Kidney epithelial cell (primary cell): ENCODE data around the gene PEX10. TPM values are rescaled to one million over a fixed set of nuclear protein-coding genes. Genes with fewer than 3 reads are reported as not detected.
A peak's percentile ranks its signal among the peaks of the same experiment; 100 is the strongest.

Experiments used
- DNase-seq: peaks from one replicate; pipeline ENCODE4 v3.0.0-alpha.2; 2010; ENCODE audit warnings: low read depth
- H3K27me3 ChIP-seq: 2 replicates; pipeline ENCODE4 v1.6.0; 2011; ENCODE audit warnings: low read length; ENCODE audit not compliant: control insufficient read depth, insufficient read depth
- H3K36me3 ChIP-seq: 2 replicates; pipeline ENCODE4 v1.5.1; 2011; ENCODE audit warnings: low read length; ENCODE audit not compliant: control insufficient read depth, insufficient read depth
- H3K4me3 ChIP-seq: 2 replicates; pipeline ENCODE4 v1.5.1; 2011; ENCODE audit warnings: low read depth, mild to moderate bottlenecking, control low read depth, low read length
- total RNA-seq: library from RNA; depleted of rRNA; stranded (reverse); fragments of >200 nt; gene quantifications from 2 replicates; pipeline ENCODE4 v1.2.3, GENCODE V29; 2015
- TF ChIP-seq, protein P1 (sequence below): IDR thresholded peaks from 2 replicates; pipeline ENCODE4 v1.5.1; 2011; ENCODE audit warnings: mild to moderate bottlenecking, moderate library complexity, low read length, control low read depth, inconsistent platforms; ENCODE audit not compliant: insufficient read depth, poor library complexity, severe bottlenecking

Gene PEX10
- total RNA-seq, 1 donor from 2014 or later: 50.4 TPM

GRCh38 chr1:2408859-2409276 is 3.5 kb downstream of the PEX10 start:
- Histone ChIP-seq H3K36me3 (peaks cover 3% of the 10 kb centered on the region), H3K27me3 (no peaks in the 10 kb centered on the region), H3K4me3 (no peak overlapping the region)
- no peak for DNase-seq
- TF ChIP-seq, protein P1, sequence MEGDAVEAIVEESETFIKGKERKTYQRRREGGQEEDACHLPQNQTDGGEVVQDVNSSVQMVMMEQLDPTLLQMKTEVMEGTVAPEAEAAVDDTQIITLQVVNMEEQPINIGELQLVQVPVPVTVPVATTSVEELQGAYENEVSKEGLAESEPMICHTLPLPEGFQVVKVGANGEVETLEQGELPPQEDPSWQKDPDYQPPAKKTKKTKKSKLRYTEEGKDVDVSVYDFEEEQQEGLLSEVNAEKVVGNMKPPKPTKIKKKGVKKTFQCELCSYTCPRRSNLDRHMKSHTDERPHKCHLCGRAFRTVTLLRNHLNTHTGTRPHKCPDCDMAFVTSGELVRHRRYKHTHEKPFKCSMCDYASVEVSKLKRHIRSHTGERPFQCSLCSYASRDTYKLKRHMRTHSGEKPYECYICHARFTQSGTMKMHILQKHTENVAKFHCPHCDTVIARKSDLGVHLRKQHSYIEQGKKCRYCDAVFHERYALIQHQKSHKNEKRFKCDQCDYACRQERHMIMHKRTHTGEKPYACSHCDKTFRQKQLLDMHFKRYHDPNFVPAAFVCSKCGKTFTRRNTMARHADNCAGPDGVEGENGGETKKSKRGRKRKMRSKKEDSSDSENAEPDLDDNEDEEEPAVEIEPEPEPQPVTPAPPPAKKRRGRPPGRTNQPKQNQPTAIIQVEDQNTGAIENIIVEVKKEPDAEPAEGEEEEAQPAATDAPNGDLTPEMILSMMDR: no peak

DNA sequence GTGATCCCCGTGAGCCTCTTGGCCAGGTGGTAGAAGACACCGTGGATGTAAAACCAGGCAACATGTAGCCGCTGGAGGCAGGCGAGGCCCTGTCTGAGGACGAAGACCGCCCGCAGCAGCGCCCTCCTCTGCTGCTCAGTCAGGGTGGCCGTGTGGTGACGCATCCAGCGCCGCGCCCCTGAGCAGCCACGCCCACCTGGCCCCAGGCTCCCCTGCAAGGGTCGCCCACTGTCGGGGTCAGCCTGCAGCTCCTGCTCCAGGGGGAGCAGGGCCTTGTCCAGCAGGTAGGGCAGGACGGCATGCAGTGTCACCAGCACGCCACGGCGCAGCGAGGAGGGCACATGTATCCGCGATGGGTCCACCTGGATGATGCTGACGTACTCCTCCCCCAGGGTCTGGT is 3.9 kb downstream of the PEX10 start:
- H3K36me3 ChIP-seq: peaks cover 3% of the 10 kb centered on the region
- no peaks in the 10 kb centered on the region for H3K27me3 ChIP-seq
- TF ChIP-seq, protein P1: no peak
- DNase-seq: no peak
- no peak overlapping the region for H3K4me3 ChIP-seq

DNA sequence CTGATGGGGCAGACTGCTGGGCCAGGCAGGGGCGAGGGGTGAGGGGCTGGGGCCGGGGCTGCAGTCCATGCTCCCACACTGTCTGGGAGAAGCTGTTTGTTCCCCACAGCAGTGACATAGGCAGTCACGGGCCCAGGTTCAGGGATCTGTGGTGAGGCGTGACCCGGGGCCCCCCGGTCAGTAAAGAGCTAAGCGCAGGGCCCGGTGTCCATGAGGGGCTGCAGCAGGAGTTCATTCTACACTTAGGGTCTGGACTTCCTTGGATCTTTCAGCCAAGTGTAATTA is 4.4 kb downstream of the PEX10 start:
- H3K27me3 ChIP-seq: no peaks in the 10 kb centered on the region
- peaks cover 3% of the 10 kb centered on the region for H3K36me3 ChIP-seq
- no peak for DNase-seq
- TF ChIP-seq, protein P1: no peak
- no peak overlapping the region for H3K4me3 ChIP-seq

DNA sequence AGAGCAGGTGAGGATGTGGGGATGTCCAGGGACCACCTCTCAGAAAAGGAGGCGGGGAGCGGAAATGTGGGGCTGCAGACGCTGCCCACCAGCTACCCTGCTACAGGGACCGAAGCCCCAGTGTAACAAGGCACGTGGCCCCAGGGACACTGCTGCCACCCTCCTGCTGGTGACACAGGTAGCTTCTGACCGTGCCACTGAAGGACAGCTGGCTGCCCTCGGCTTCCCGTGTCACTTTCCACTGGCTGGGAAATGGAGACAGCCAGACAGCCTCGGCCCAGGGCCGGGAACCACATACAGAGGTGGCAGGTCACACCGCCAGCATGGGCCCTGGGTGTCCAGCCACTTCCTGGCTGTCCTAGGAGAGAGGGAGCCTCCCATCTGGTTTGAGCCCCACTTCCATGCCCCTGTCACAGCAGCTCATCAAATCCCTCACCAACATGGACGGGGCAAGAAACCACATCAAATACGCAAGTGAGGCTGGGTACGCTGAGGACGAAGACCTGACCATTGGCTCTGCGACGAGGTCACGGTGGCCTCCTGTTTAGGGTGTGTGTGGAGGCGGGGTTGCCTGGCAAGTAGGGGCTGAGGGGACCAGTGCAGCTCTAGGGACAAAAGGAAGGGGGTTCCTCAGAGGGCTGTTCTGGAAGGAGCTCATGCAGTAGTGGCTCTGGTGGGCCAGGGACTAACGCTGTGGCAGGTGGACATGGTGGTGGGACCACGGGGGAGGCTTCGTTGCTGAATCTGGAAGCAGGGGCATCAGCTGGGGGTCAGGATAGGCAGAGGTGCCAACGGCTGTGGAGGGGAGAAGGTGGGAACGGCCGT is 5.0 kb downstream of the PEX10 start:
- peaks cover 3% of the 10 kb centered on the region for H3K36me3 ChIP-seq

DNA sequence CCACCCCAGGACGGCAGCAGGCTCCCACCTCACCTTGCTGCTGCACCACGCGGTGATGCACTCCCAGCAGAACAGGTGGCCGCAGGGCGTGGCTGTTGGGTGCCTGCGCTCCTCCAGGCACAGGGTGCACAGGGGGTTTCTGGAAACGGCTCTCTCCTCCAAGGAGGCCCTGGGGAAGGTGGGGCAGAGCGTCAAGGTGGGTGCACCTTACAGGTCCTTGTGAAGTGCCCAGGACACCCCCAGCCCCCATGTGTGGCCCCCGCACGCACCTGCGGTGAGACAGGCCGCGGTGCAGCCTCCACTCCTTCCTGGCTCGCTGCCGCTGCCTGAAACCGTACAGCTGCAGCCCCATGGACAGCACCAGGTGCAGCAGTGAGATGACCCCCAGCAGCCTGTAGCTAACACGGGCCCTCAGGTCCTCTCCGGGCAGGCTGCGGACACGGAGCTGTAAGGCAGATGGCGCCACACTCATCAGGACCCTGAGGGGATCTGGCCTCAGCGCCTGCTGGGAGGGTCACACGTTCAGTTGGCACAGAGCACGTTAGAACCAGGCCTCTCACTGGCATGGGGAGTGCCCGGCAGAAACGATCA is 5.8 kb downstream of the PEX10 start:
- DNase-seq: no peak
- peaks cover 5% of the 10 kb centered on the region for H3K36me3 ChIP-seq
- H3K27me3 ChIP-seq: no peaks in the 10 kb centered on the region
- TF ChIP-seq, protein P1: peak; percentile 33
- no peak overlapping the region for H3K4me3 ChIP-seq

More for the DNA sequence above, 5.0 kb downstream of the PEX10 start:
- DNase-seq: no peak
- H3K4me3 ChIP-seq: no peak overlapping the region
- H3K27me3 ChIP-seq: no peaks in the 10 kb centered on the region
- TF ChIP-seq, protein P1: no peak
